Psoas muscle (tissue), 8 donors: Measurements from ENCODE around the gene INTU. TPM values are rescaled to one million over a fixed set of nuclear protein-coding genes. Genes with fewer than 3 reads are reported as not detected.

ENCODE experiments used
- ATAC-seq, 4 donors: fragments of 200-7000 bp; cut with Tn5 transposase; one replicate each; pipeline ENCODE4 v1.9.1; 2020; ENCODE audit warnings: moderate library complexity in 3 of 4, mild to moderate bottlenecking in 2 of 4
- DNase-seq, 2 donors: peaks; one replicate each; pipeline ENCODE4 v3.0.0-alpha.2; 2020
- H3K27ac ChIP-seq: fragments of 200-600 bp; one replicate; pipeline ENCODE4 v1.8.0; 2022
- H3K27me3 ChIP-seq, 3 donors: fragments of 200-600 bp in 1 of 3; one replicate each; pipeline versions ENCODE4 v1.6.1 to v1.8.0; 2013 to 2022; ENCODE audit warnings: low read length in 2 of 3, mild to moderate bottlenecking in 2 of 3, moderate library complexity in 1 of 3; ENCODE audit not compliant: insufficient read depth in 3 of 3
- H3K36me3 ChIP-seq, 2 donors: fragments of 200-600 bp in 1 of 2; one replicate each; pipeline versions ENCODE4 v1.6.1 to v1.8.0; 2013 to 2022; ENCODE audit warnings: low read depth in 1 of 2, mild to moderate bottlenecking in 1 of 2, moderate library complexity in 1 of 2; ENCODE audit not compliant: insufficient read depth in 1 of 2
- H3K4me1 ChIP-seq: fragments of 200-600 bp; one replicate; pipeline ENCODE4 v1.8.0; 2022
- H3K4me3 ChIP-seq: fragments of 200-600 bp; one replicate; pipeline ENCODE4 v1.8.0; 2022; ENCODE audit warnings: mild to moderate bottlenecking
- H3K9me3 ChIP-seq: fragments of 200-600 bp; one replicate; pipeline ENCODE4 v1.8.0; 2022
- WGBS, 3 donors: extraction: QIAGEN DNeasy Blood & Tissue Kit; methylation state at CpG; one replicate each; pipeline versions ENCODE4 v1.1.6 to v1.1.7; 2013; 5-methylcytosine and 5-hydroxymethylcytosine counted together
- intact Hi-C, 2 donors: fragments of 100-400 bp; cut with DNase I; formaldehyde crosslinking; loops; one replicate each; pipeline versions ENCODE4 v1.11.0 to v1.14.2; 2022
- polyA plus RNA-seq, 3 donors: library from polyadenylated mRNA; stranded (reverse); fragments of 200-250 nt; gene quantifications; one replicate each; pipeline ENCODE4 v1.2.3, GENCODE V29; 2013
- total RNA-seq, 4 donors: library from RNA; stranded (reverse); fragmentation: NEBNext Ultra II Directional in 2 of 4; extraction: Animal tissue kit (Norgen Biotek cat#: 25700) in 2 of 4; gene quantifications; one replicate each; pipeline versions ENCODE4 v1.2.1 to v1.2.4, GENCODE V29; 2021 to 2023
- TF ChIP-seq, protein P1 (sequence below): fragments of 200-600 bp; IDR thresholded peaks from one replicate; pipeline ENCODE4 v1.8.0; 2022; ENCODE audit warnings: antibody characterized with exemption
- donor health status: healthy with polysubstance abuse.
- donor health status: DM: no; HTN: no; CAD: no; lungs with moderate emphysema.
- donor health status: Bipolar disorder and iron deficiency.
- donor health status: healthy.
- donor health status: DM: yes; HTN: yes; CAD: no.
- donor health status: DM: no; HTN: no; CAD: no.
- donor health status: DM: no; HTN: no; CAD: no.
- donor health status: DM: yes; HTN: yes; CAD: no.

The INTU gene
- total and polyA plus RNA-seq, 7 donors = 1.3 to 4.5 (median 2.0) TPM

DNA sequence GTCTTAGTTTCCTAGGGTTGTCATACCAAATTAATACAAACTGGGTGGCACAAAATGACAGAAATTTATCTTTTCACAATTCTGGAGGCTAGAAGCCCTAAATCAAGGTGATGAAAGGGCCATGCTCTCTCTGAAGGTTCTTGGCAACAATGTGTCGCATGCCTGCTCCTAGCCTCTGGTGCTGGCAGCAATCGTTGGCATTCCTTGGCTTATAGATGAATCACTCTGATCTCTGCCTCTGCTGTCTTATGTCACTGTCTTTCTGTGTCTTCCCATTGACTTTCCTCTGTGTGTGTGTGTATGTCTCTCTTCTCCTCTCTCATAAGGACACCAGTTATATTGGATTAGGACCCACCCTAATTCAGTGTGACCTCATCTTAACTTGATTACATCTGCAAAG, 15.9 kb upstream of the INTU start:
- ATAC-seq (peak in 2 of 4 donors; percentile 35 to 63), DNase-seq (no peak)
- TF ChIP-seq, protein P1, sequence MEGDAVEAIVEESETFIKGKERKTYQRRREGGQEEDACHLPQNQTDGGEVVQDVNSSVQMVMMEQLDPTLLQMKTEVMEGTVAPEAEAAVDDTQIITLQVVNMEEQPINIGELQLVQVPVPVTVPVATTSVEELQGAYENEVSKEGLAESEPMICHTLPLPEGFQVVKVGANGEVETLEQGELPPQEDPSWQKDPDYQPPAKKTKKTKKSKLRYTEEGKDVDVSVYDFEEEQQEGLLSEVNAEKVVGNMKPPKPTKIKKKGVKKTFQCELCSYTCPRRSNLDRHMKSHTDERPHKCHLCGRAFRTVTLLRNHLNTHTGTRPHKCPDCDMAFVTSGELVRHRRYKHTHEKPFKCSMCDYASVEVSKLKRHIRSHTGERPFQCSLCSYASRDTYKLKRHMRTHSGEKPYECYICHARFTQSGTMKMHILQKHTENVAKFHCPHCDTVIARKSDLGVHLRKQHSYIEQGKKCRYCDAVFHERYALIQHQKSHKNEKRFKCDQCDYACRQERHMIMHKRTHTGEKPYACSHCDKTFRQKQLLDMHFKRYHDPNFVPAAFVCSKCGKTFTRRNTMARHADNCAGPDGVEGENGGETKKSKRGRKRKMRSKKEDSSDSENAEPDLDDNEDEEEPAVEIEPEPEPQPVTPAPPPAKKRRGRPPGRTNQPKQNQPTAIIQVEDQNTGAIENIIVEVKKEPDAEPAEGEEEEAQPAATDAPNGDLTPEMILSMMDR = no peak
- Histone ChIP-seq H3K27me3 (peaks cover 0 to 17% (median 2%) of the 10 kb centered on the region in 3 donors), H3K36me3 (no peaks in the 10 kb centered on the region), H3K27ac (no peak overlapping the region), H3K4me1 (no peaks in the 10 kb centered on the region), H3K9me3 (no peaks in the 10 kb centered on the region), H3K4me3 (no peak overlapping the region)
- intact Hi-C loops = no loop called here
- 26 to 32% (median 30%) methylated on average over 2 of the region's 2 CpGs for WGBS, 3 donors

DNA sequence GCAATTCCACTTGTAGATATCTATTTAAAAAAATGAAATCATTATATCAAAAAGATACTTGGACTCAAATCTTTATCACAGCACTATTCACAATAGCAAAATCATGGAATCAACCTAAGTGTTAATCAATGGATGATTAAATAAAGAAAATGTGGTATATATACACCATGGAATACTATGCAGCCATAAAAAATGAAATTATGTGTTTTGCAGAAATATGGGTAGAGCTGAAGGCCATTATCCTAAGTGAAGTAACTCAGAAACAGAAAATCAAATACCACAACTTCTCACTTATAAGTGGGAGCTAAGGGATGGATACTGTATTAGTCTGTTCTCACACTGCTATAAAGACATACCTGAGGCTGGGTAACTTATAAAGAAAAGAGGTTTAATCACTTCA, 14.3 kb upstream of the INTU start:
- intact Hi-C loops = no loop called here
- TF ChIP-seq, protein P1 = no peak
- Histone ChIP-seq H3K4me3 (no peak overlapping the region), H3K4me1 (no peaks in the 10 kb centered on the region), H3K36me3 (no peaks in the 10 kb centered on the region), H3K27ac (no peak overlapping the region), H3K9me3 (no peaks in the 10 kb centered on the region), H3K27me3 (peaks cover 0 to 32% (median 4%) of the 10 kb centered on the region in 3 donors)
- no peak for ATAC-seq
- no peak for DNase-seq

DNA sequence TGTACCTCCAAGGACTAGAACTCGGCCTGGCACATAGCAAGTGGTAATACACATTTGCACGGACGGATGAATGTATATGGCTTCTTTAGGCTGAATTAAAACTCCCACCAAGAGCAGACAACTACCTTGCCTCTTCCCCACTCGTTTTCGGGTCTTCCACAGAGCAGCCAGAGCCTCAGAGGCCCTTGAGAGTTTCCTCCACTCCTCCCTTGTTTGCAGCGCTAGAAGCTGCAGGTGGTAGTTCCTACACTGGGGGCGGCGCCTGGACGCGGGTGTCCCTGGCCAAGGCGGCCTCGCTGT, 10.2 kb upstream of the INTU start:
- peak overlapping the region; percentile 69 for H3K4me3 ChIP-seq
- ATAC-seq (no peak), DNase-seq (no peak)
- WGBS, 3 donors = 15 to 20% (median 18%) methylated on average over 12 of the region's 12 CpGs
- H3K27me3 ChIP-seq = peaks cover 0 to 34% (median 4%) of the 10 kb centered on the region in 3 donors
- no peaks in the 10 kb centered on the region for H3K9me3 ChIP-seq
- H3K4me1 ChIP-seq = no peaks in the 10 kb centered on the region
- intact Hi-C loops = no loop called here
- TF ChIP-seq, protein P1 = no peak
- no peak overlapping the region for H3K27ac ChIP-seq
- no peaks in the 10 kb centered on the region for H3K36me3 ChIP-seq

DNA sequence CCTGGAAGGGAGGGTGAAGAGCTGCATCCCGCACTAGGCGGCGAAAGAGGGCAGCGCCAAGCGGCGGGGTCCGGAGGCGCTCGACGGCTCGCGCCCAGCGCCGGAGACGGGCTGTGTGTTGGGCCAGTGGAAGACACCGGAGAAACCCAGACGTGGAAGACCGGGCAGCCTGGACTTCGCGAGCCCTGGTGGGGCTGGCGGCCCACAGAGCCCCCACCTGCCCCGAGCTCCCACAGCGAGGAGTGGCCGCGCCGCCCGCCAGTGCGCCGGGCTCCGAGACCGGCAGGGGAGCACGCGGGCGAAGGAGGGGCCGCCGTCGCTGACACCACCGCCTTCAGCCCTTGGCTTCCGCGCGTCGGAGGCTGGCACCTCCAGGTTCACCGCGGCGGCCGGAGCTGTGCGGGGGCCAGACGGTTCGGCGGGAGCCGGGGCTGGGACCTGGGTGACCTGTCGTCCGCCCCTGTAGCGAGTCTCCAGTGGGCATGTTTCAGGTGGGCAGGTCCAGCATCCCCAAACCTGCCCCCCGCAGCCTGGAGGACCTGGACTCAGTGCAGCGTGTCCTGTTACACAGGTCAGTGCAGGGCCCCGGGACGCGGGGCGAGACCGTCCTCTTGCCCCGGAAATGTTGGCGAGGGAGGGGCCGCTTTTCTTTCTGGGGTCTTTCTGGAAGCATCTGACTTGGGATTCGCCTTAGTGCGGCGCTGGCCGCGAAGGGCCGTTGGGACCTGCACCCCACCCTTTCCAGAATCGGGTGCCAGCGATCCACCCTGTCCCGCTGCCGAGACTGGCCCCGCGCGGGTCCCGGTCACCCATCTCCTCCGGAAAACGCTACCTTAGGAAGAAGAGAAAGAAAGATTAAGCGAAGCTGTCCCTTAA, 9.6 kb upstream of the INTU start:
- Histone ChIP-seq H3K4me3 (peak overlapping the region; percentile 69), H3K27ac (no peak overlapping the region), H3K27me3 (peaks cover 0 to 34% (median 4%) of the 10 kb centered on the region in 3 donors), H3K4me1 (no peaks in the 10 kb centered on the region), H3K9me3 (no peaks in the 10 kb centered on the region), H3K36me3 (no peaks in the 10 kb centered on the region)
- ATAC-seq (peak; percentile 54 to 83 (median 75)), DNase-seq (peak; percentile 26 to 49)
- 1% methylated on average over 61 to 81 of the region's 81 CpGs for WGBS, 3 donors
- TF ChIP-seq, protein P1 = no peak
- intact Hi-C loops = no loop called here

DNA sequence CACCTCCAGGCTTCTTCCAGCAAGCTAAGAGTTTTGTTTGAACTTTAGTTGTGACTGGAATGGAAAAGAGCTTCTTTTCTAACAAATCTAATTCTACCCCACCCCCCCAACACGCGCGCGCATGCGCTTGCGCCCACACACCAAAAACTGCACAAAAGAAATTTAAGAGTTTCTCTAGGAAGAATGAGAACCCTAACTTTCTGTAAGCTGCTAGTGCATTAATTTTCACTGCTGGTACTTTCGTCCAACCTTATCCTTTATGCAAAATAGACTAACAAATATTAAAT, 9.0 kb upstream of the INTU start:
- WGBS, 3 donors = 17 to 18% (median 17%) methylated on average over 7 of the region's 7 CpGs
- H3K4me1 ChIP-seq = no peaks in the 10 kb centered on the region
- TF ChIP-seq, protein P1 = no peak
- no peak overlapping the region for H3K27ac ChIP-seq
- peaks cover 0 to 34% (median 3%) of the 10 kb centered on the region in 3 donors for H3K27me3 ChIP-seq
- peak in 1 of 2 donors; percentile 31 for DNase-seq
- no peaks in the 10 kb centered on the region for H3K36me3 ChIP-seq
- no peak for ATAC-seq
- intact Hi-C loops = no loop called here
- peak overlapping the region; percentile 69 for H3K4me3 ChIP-seq
- H3K9me3 ChIP-seq = no peaks in the 10 kb centered on the region
